HepG2 (cell line): ENCODE measurements around the gene DRD3. TPM values are rescaled to one million over a fixed set of nuclear protein-coding genes. Genes with fewer than 3 reads are reported as not detected.

Experiments used
- ATAC-seq: fragments of 200-7000 bp; cut with Tn5 transposase; 3 replicates; pipeline ENCODE4 v1.9.1; 2020; ENCODE audit warnings: mild to moderate bottlenecking, moderate library complexity
- BruUV-seq: library from RNA; stranded (reverse); fragments of 400-500 nt; replicated peaks from 2 replicates; lab custom pipeline; 2021; lab: Mats Ljungman, UMichigan
- CTCF ChIA-PET: fragments of 300-600 bp; formaldehyde crosslinking; extraction: SDS; loops from one replicate; lab custom pipeline; 2021; ENCODE audit warnings: low total read pairs, inconsistent platforms, low intra/inter-chr PET ratio; lab: Yijun Ruan, JAX
- POLR2A ChIA-PET: fragments of 350-600 bp; sonication (Branson Sonifier 250); formaldehyde crosslinking; loops from one replicate; lab custom pipeline; 2020; ENCODE audit warnings: antibody characterized with exemption, inconsistent platforms; lab: Yijun Ruan, JAX
- DNase-seq: peaks from one replicate; pipeline ENCODE4 v3.0.0-alpha.2; 2015; ENCODE audit warnings: low spot score
- FAIRE-seq: peaks from 3 replicates; lab custom pipeline; 2011; peaks lifted over from hg19 to GRCh38; lab: Jason Lieb, UNC
- H2AFZ ChIP-seq: one replicate; pipeline ENCODE4 v1.6.1; 2011; ENCODE audit warnings: low read length, inconsistent platforms
- H3K27ac ChIP-seq: fragments of 300-600 bp; 3 replicates; pipeline ENCODE4 v1.8.0; 2011; ENCODE audit warnings: mixed run types, mild to moderate bottlenecking, mixed read lengths, low read length, inconsistent platforms; ENCODE audit not compliant: insufficient read depth; ENCODE audit errors: extremely low read length
- H3K27me3 ChIP-seq, 2 experiments: fragments of 200-600 bp in 1 of 2; 2 replicates in 1 of 2; 3 replicates in 1 of 2; pipeline versions ENCODE4 v1.6.0 to v1.8.0; 2011; ENCODE audit warnings: low read length in 2 of 2, mild to moderate bottlenecking in 2 of 2, moderate library complexity in 2 of 2, inconsistent platforms in 1 of 2; ENCODE audit not compliant: insufficient read depth in 2 of 2, control insufficient read depth in 1 of 2
- H3K36me3 ChIP-seq, 2 experiments: fragments of 200-600 bp in 1 of 2; replicated peaks in 1 of 2; 2 replicates in 1 of 2; 3 replicates in 1 of 2; pipeline versions ENCODE4 v1.5.1 to v1.8.0; 2011; ENCODE audit warnings: low read length in 2 of 2, inconsistent platforms in 1 of 2; ENCODE audit not compliant: insufficient read depth in 2 of 2, control insufficient read depth in 1 of 2
- H3K4me1 ChIP-seq: 2 replicates; pipeline ENCODE4 v1.5.1; 2012; ENCODE audit warnings: low read length, inconsistent platforms; ENCODE audit not compliant: insufficient read depth
- H3K4me2 ChIP-seq: 2 replicates; pipeline ENCODE4 v1.6.0; 2011; ENCODE audit warnings: low read depth, low read length, inconsistent platforms
- H3K4me3 ChIP-seq, 3 experiments: fragments of 200-600 bp in 1 of 3; sonication (generic), shearing (Covaris generic) in 1 of 3; replicated peaks in 1 of 3; 2 replicates each; pipeline ENCODE4 v1.5.1; 2011 to 2016; ENCODE audit warnings: low read length in 3 of 3, inconsistent platforms in 2 of 3, low read depth in 2 of 3, mild to moderate bottlenecking in 2 of 3, control low read depth in 1 of 3, mixed read lengths in 1 of 3; ENCODE audit not compliant: insufficient read depth in 1 of 3
- H3K79me2 ChIP-seq: one replicate; pipeline ENCODE4 v1.6.1; 2011; ENCODE audit warnings: low read length, inconsistent platforms; ENCODE audit not compliant: insufficient read depth
- H3K9ac ChIP-seq: 2 replicates; pipeline ENCODE4 v1.6.0; 2011; ENCODE audit warnings: mild to moderate bottlenecking, low read depth, low read length, inconsistent platforms; ENCODE audit not compliant: insufficient read depth
- H3K9me3 ChIP-seq: 2 replicates; pipeline ENCODE4 v1.5.1; 2012; ENCODE audit warnings: mild to moderate bottlenecking, low read length
- H4K20me1 ChIP-seq: 2 replicates; pipeline ENCODE4 v1.6.0; 2011; ENCODE audit warnings: inconsistent platforms, mild to moderate bottlenecking, low read length, moderate library complexity; ENCODE audit not compliant: insufficient read depth
- CTCF ChIP-seq: sonication (generic); formaldehyde crosslinking; IDR thresholded peaks from 2 replicates; pipeline ENCODE4 v1.5.0; 2020; ENCODE audit warnings: mild to moderate bottlenecking, missing genetic modification reagents, moderate library complexity
- DDIT3 ChIP-seq: sonication (generic); formaldehyde crosslinking; IDR thresholded peaks from 2 replicates; pipeline ENCODE4 v1.4.0; 2020; ENCODE audit warnings: mild to moderate bottlenecking, missing genetic modification reagents
- MIER2 ChIP-seq: IDR thresholded peaks from 2 replicates; pipeline ENCODE4 v1.6.1; 2016; ENCODE audit warnings: missing biosample characterization, missing genetic modification reagents
- PHB2 ChIP-seq: fragments of 450-650 bp; IDR thresholded peaks from 2 replicates; pipeline ENCODE4 v1.6.1; 2018; ENCODE audit not compliant: partially characterized antibody
- RAD21 ChIP-seq: fragments of 450-650 bp; formaldehyde crosslinking; IDR thresholded peaks from 2 replicates; pipeline ENCODE4 v1.5.0; 2020; ENCODE audit warnings: mild to moderate bottlenecking
- THYN1 ChIP-seq: sonication (generic); formaldehyde crosslinking; IDR thresholded peaks from 2 replicates; pipeline ENCODE4 v1.8.1; 2023; ENCODE audit warnings: low read depth, mild to moderate bottlenecking, moderate library complexity, missing genetic modification reagents, borderline replicate concordance
- YY1 ChIP-seq: IDR thresholded peaks from 2 replicates; pipeline ENCODE4 v1.6.1; 2011; ENCODE audit warnings: low read length, low read depth, moderate library complexity, mild to moderate bottlenecking; ENCODE audit not compliant: insufficient read depth, insufficient replicate concordance
- ZNF644 ChIP-seq: IDR thresholded peaks from 2 replicates; pipeline ENCODE4 v1.6.1; 2016; ENCODE audit warnings: low read depth
- WGBS: methylation state at CpG from one replicate; pipeline ENCODE4 v1.1.6; 2017; ENCODE audit warnings: low lambda C conversion rate; 5-methylcytosine and 5-hydroxymethylcytosine counted together
- in situ Hi-C: cut with HindIII; loops from 2 replicates; pipeline ENCODE4 v1.10.0; 2017; ENCODE audit warnings: low pct_unique_long_range_greater_than_20kb; ENCODE audit not compliant: extremely low pct_ligation_motif_present
- intact Hi-C: fragments of 100-400 bp; cut with micrococcal nuclease; formaldehyde crosslinking; loops from one replicate; pipeline ENCODE4 v1.10.0; 2022; ENCODE audit not compliant: unreplicated experiment
- polyA plus RNA-seq, 8 experiments: library from polyadenylated mRNA; depleted of rRNA in 3 of 8; stranded (reverse) in 7 of 8; unstranded in 1 of 8; fragments of >200 nt; fragmentation: Illumina TruSeq in 4 of 8; extraction: Trizol in 4 of 8; gene quantifications; 2 replicates each; pipeline versions ENCODE4 v1.2.1 to v1.2.3, GENCODE V29; 2011 to 2016; ENCODE audit warnings: low read depth in 4 of 8, missing spikeins in 1 of 8, mixed read lengths in 1 of 8; ENCODE audit not compliant: insufficient read depth in 1 of 8
- total RNA-seq, 5 experiments: library from RNA; depleted of rRNA; stranded (reverse); fragments of >200 nt; fragmentation: Illumina TruSeq; extraction: Trizol; gene quantifications; 2 replicates each; pipeline ENCODE4 v1.2.3, GENCODE V29; 2016; ENCODE audit warnings: low read depth in 1 of 5

The DRD3 gene
- total and polyA plus RNA-seq, 2 of the 13 experiments (the other 11 are each of a cell fraction or from before 2014, with no cell fraction given), result not detected

- peak; percentile 21 for DNase-seq
- no TSS peak for BruUV-seq
- H2AFZ ChIP-seq, result no peak overlapping the region
These were observed 23.5 kb downstream of the DRD3 start for GRCh38 chr3:114155370-114155821.

More at GRCh38 chr3:114155370-114155821, 23.5 kb downstream of the DRD3 start:
- ChIA-PET POLR2A (no interaction called here), CTCF (no interaction called here)
- Histone ChIP-seq H3K27me3 (peaks cover 0 to 35% of the 10 kb centered on the region in 2 experiments; a peak in 2 of 5 replicates), H3K79me2 (no peaks in the 10 kb centered on the region), H3K9me3 (no peaks in the 10 kb centered on the region), H3K27ac (no peak overlapping the region), H3K36me3 (no peaks in the 10 kb centered on the region), H3K4me1 (peaks cover 5% of the 10 kb centered on the region; the same call in 1 of the 2 replicates), H4K20me1 (no peaks in the 10 kb centered on the region), H3K9ac (no peak overlapping the region), H3K4me2 (no peak overlapping the region), H3K4me3 (no peak overlapping the region)
- ATAC-seq (peak; percentile 28; the same call in 2 of the 3 replicates), FAIRE-seq (no peak)
- intact Hi-C loops, result loop anchor here (10.0 kb wide), 1 partner anchor 191 kb away; no protein-coding TSS in a partner anchor
- 21% methylated on average over 9 of the region's 9 CpGs for WGBS
- TF ChIP-seq ZNF644 (CRISPR knock-in tag), result peak; percentile 63; the same call in 1 of the 2 replicates
- no peak for TF ChIP-seq PHB2
- peak; percentile 46 for TF ChIP-seq YY1
- peak; percentile 21; the same call in 1 of the 2 replicates for TF ChIP-seq RAD21 (CRISPR knock-in tag)
- TF ChIP-seq CTCF (CRISPR knock-in tag), result peak; percentile 42
- no peak for TF ChIP-seq THYN1 (CRISPR knock-in tag)
- TF ChIP-seq DDIT3 (CRISPR knock-in tag), result no peak
- TF ChIP-seq MIER2, result 0 out of 2 replicates have a peak, but pooled peaks have one; percentile 31
- in situ Hi-C loops, result loop anchor here (10.0 kb wide), 1 partner anchor 139 kb away; the partner anchor contains the start of gene TIGIT
